ENCODE data around the gene RNGTT. TPM values are rescaled to one million over a fixed set of nuclear protein-coding genes. Genes with fewer than 3 reads are reported as not detected.

The RNGTT gene
- total RNA-seq, 2 donors from 2014 or later: 13.5 to 20.5 TPM

DNA sequence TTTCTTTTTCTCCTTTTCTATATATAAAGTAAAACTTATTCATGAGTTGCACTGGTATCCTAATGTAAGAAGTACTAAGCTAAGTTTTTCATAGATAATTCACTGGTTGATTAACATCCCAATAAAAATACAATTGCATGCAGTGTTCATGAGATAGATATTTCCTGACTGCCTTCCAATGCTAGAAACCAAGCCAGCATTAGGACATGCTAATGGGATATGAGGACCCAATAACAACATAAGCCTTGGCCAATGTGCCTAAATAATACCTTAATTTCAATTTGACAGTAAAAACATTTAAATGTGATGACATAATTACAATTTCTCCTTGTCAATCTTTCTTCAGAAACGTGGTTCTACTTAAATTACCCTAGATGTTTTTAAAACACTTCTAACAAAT, 152.7 kb downstream of the RNGTT start:
- H3K36me3 ChIP-seq: no peaks in the 10 kb centered on the region
- DNase-seq (ENCODE audit: low spot score) (no peak), ATAC-seq (ENCODE audit: insufficient number of reproducible peaks, low FRiP score, low read depth) (no peak)
- no peaks in the 10 kb centered on the region for H3K27me3 ChIP-seq (replicated peaks; ENCODE audit: insufficient read depth)
- peaks cover 0 to 16% of the 10 kb centered on the region in 2 donors for H3K4me1 ChIP-seq (ENCODE audit: control insufficient read depth in 1 of 2, low read depth in 2 of 2)
- no peak overlapping the region for H3K4me3 ChIP-seq
- H3K27ac ChIP-seq: no peak overlapping the region
- H3K9me3 ChIP-seq: no peaks in the 10 kb centered on the region
- TF ChIP-seq, protein P1, sequence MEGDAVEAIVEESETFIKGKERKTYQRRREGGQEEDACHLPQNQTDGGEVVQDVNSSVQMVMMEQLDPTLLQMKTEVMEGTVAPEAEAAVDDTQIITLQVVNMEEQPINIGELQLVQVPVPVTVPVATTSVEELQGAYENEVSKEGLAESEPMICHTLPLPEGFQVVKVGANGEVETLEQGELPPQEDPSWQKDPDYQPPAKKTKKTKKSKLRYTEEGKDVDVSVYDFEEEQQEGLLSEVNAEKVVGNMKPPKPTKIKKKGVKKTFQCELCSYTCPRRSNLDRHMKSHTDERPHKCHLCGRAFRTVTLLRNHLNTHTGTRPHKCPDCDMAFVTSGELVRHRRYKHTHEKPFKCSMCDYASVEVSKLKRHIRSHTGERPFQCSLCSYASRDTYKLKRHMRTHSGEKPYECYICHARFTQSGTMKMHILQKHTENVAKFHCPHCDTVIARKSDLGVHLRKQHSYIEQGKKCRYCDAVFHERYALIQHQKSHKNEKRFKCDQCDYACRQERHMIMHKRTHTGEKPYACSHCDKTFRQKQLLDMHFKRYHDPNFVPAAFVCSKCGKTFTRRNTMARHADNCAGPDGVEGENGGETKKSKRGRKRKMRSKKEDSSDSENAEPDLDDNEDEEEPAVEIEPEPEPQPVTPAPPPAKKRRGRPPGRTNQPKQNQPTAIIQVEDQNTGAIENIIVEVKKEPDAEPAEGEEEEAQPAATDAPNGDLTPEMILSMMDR (IDR thresholded peaks at IDR 0.05): no peak

DNA sequence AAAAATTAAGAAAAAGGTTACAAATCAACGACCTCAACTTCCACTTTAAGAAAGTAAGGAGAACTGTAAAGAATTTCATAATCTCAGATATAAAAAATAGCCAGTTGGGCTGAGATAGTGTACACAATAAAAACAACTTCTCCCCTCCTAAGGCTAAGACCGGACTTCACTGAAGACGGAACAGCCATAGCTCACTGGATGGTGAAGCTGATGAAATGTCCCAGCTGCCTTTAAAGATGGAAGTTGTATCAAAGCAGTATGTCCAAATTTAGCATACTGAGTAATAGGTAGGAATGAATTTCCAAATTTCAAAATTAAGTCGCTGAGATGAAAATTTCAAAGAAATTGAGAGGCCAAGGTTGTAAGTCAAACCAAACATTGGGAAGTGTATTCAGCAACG, 153.3 kb downstream of the RNGTT start:
- TF ChIP-seq, protein P1 (IDR thresholded peaks at IDR 0.05): no peak
- no peak overlapping the region for H3K4me3 ChIP-seq
- no peak for ATAC-seq (ENCODE audit: insufficient number of reproducible peaks, low FRiP score, low read depth)
- H3K36me3 ChIP-seq: no peaks in the 10 kb centered on the region
- no peak overlapping the region for H3K27ac ChIP-seq
- H3K9me3 ChIP-seq: no peaks in the 10 kb centered on the region
- no peak for DNase-seq (ENCODE audit: low spot score)
- H3K27me3 ChIP-seq (replicated peaks; ENCODE audit: insufficient read depth): no peaks in the 10 kb centered on the region
- peaks cover 3 to 22% of the 10 kb centered on the region in 2 donors for H3K4me1 ChIP-seq (ENCODE audit: control insufficient read depth in 1 of 2, low read depth in 2 of 2)

DNA sequence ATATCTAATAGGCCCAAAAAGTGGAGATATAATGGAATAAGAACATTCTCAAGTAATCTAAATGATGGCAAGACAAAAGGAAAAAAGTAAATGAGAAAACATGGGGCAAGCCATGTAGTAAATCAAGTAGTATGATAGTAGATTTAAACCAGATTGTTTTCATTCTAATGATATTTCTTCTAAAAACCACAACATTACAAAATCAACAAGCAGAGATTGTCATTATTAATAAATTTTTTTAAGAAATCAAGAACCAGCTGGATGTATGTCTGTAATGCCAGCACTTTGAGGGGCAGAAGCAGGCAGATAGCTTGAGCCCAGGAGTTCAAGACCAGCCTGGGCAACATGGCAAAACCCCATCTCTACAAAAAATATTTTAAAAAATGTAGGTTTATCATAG, 155.0 kb downstream of the RNGTT start:
- no peak for ATAC-seq (ENCODE audit: insufficient number of reproducible peaks, low FRiP score, low read depth)
- TF ChIP-seq, protein P1 (IDR thresholded peaks at IDR 0.05): no peak

DNA sequence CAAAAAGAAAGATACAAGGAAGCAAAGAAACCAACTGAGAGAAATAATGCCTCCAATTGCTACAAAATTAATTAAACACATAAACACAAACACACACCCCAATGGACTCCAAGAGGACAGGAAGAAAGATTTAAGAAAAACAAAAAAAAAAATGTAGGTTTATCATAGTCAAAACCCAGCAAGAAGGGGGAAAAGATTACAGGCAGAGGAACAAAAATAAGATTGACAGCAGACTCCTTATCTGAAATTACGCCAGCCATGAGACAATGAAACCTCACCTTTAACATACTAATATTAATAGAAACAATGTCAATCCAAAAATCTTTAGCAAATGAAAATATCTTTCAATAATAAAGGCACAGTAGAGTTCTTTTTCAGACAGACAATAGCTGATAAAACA, 155.8 kb downstream of the RNGTT start:
- ATAC-seq (ENCODE audit: insufficient number of reproducible peaks, low FRiP score, low read depth) (no peak), DNase-seq (ENCODE audit: low spot score) (no peak)
- H3K27ac ChIP-seq: no peak overlapping the region
- H3K4me1 ChIP-seq (ENCODE audit: control insufficient read depth in 1 of 2, low read depth in 2 of 2): peaks cover 3 to 27% of the 10 kb centered on the region in 2 donors
- TF ChIP-seq, protein P1 (IDR thresholded peaks at IDR 0.05): no peak
- no peaks in the 10 kb centered on the region for H3K9me3 ChIP-seq
- H3K36me3 ChIP-seq: no peaks in the 10 kb centered on the region
- H3K4me3 ChIP-seq: no peak overlapping the region
- H3K27me3 ChIP-seq (replicated peaks; ENCODE audit: insufficient read depth): no peaks in the 10 kb centered on the region

More for the DNA sequence above, 155.0 kb downstream of the RNGTT start:
- no peak for DNase-seq (ENCODE audit: low spot score)
- Histone ChIP-seq H3K36me3 (no peaks in the 10 kb centered on the region), H3K9me3 (no peaks in the 10 kb centered on the region), H3K4me1 (ENCODE audit: control insufficient read depth in 1 of 2, low read depth in 2 of 2) (peaks cover 3 to 32% of the 10 kb centered on the region in 2 donors), H3K27me3 (replicated peaks; ENCODE audit: insufficient read depth) (no peaks in the 10 kb centered on the region), H3K27ac (no peak overlapping the region), H3K4me3 (no peak overlapping the region)

DNA sequence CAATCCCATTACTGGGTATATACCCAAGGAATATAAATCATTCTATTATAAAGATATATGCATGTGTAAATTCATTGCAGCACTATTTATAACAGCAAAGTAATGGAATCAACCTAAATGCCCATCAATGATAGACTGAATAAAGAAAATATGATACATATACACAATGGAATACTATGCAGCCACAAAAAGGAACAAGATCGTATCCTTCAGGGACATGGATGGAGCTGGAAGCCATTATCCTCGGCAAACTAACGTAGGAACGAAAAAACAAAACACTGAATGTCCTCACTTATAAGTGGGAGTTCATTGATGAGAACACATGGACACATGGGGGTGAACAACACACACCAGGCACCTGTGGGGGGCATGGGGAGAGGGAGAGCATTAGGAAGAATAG, 156.7 kb downstream of the RNGTT start:
- Histone ChIP-seq H3K36me3 (no peaks in the 10 kb centered on the region), H3K4me3 (no peak overlapping the region), H3K9me3 (no peaks in the 10 kb centered on the region), H3K27ac (no peak overlapping the region), H3K27me3 (replicated peaks; ENCODE audit: insufficient read depth) (no peaks in the 10 kb centered on the region), H3K4me1 (ENCODE audit: control insufficient read depth in 1 of 2, low read depth in 2 of 2) (peaks cover 3 to 27% of the 10 kb centered on the region in 2 donors)
- DNase-seq (ENCODE audit: low spot score): no peak
- no peak for ATAC-seq (ENCODE audit: insufficient number of reproducible peaks, low FRiP score, low read depth)
- TF ChIP-seq, protein P1 (IDR thresholded peaks at IDR 0.05): no peak
